ENCODE results near the gene RSL24D1.
"Not testable (repeated sequence)": the region's sequence is repeated elsewhere in the genome, so short reads cannot be mapped to it uniquely, and the experiment has no call there.

Gene RSL24D1

DNA sequence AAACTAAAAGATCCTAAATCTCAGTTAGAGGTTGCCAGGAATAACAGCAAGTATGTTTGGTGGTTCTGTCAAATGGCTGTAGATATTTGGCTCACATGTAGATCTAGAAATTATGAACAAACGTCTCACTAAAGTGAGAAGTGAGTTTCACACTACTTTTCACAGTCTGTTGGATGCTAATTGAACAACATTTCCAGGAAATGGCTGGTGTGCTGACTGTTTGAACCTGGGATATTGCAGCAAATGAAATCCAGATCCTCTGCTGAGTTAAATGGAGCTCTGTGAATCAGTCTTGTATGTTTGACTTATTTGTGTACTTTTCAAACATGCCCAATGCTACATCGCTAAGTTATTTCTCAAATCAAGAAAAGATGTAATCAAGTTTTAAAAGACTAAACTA, 21.3 kb upstream of the RSL24D1 start:
- peak; percentile 14 for DNase-seq (ENCODE audit: low read depth)

DNA sequence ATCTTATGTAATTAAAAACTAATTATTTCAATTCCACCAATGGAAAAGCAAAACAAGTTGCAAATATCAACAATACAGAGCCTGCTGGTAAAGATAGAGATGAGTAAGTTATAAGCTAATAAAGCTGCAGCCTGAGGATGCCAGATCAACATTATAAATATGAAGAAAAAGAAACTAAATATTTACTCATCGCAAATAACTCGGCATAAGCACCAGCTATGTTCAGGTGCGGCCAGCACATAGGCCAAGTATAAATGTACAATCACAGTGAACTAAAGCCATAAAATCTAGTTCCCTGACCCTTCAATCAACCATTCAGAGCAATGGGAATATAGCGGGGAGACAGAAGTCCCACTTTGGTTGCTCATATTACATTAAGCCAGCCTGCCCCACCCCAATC, 7.7 kb upstream of the RSL24D1 start:
- DNase-seq (ENCODE audit: low read depth) = no peak

- no peak for DNase-seq (ENCODE audit: low read depth)
Measured at GRCh38 chr15:55202206-55202605, 5.5 kb upstream of the RSL24D1 start.

DNA sequence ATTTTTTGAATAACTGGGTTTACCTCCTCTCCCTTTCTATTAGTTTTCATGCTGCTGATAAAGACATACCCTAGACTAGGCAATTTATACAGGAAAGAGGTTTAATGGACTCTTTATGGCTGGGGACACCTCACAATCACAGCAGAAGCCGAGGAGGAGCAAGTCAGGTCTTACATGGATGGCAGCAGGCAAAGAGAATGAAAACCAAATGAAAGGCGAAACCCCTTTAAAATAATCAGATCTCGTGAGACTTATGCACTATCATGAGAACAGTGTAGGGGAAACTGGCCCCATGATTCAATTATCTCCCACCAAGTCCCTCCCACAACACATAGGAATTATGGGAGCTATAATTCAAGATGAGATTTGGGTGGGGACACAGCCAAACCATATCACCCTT, 2.0 kb upstream of the RSL24D1 start:
- DNase-seq (ENCODE audit: low read depth) = no peak

- no peak for DNase-seq (ENCODE audit: low read depth)
Measured at GRCh38 chr15:55197719-55198118, 978 bp upstream of the RSL24D1 start.

GRCh38 chr15:55197362-55197705, 593 bp upstream of the RSL24D1 start:
- DNase-seq (ENCODE audit: low read depth) = no peak

- no peak for DNase-seq (ENCODE audit: low read depth)
Measured at GRCh38 chr15:55195996-55196395, 745 bp downstream of the RSL24D1 start.

DNA sequence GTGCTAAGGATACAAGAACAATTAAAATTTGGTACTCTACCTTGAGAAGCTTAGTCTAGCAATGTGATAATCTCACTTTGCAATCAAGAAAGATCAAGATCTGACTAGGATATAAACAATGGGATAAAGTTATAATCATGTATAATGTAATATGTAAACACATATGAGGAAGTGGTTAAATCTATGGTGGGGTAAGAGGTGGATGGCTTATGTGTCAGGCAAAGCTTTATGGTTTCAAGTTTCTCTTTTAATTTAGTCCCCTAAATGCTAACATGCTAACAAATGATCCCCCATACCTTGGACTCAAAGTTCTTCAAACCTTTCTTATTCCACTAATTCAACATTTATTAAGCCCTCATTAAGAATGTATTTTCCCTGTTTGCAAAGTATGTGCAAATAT, 2.5 kb downstream of the RSL24D1 start:
- no peak for DNase-seq (ENCODE audit: low read depth)

- DNase-seq (ENCODE audit: low read depth) = no peak
Measured at GRCh38 chr15:55186331-55186730, 10.4 kb downstream of the RSL24D1 start.

DNA sequence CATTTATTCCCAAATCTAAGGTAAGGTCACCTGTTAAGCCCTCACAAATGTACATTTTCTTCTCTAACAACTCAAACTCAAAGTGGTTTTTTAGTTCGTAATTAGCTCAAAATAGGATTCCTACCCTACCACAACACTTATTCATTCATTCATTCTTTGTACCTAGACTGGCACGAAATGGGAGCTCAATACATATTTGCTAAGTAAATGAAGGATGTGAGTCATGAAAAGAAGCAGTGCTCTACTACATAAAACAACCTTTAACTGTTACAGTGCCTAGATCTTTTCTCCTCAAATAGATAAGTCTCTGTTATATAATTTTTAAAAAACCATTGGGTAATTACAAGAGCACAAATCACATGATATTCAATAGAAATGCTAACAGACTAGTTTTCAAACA, 13.1 kb downstream of the RSL24D1 start:
- DNase-seq (ENCODE audit: low read depth) = no peak

GRCh38 chr15:55179141-55179540, 17.6 kb downstream of the RSL24D1 start:
- no peak for DNase-seq (ENCODE audit: low read depth)

- DNase-seq (ENCODE audit: low read depth) = no peak
Measured at GRCh38 chr15:55170361-55170760, 26.4 kb downstream of the RSL24D1 start.

GRCh38 chr15:55168350-55168974, 28.3 kb downstream of the RSL24D1 start:
- DNase-seq (ENCODE audit: low read depth) = peak; percentile 66

GRCh38 chr15:55164284-55164683, 32.5 kb downstream of the RSL24D1 start:
- no peak for DNase-seq (ENCODE audit: low read depth)

- DNase-seq (ENCODE audit: low read depth) = no peak
Measured at GRCh38 chr15:55151631-55152030, 45.1 kb downstream of the RSL24D1 start.

DNA sequence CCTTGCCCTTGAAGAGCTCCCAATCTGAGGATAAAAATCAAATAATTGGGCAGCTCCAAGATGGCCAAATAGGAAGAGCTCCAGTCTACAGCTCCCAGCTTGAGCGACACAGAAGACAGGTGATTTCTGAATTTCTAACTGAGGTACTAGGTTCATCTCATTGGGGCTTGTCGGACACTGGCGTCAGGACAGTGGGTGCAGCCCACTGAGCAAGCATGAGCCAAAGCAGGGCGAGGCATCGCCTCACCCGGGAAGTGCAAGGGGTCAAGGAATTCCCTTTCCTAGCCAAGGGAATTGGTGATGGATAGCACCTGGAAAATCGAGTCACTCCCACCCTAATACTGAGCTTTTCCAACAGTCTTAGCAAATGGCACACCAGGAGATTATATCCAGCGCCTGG, 53.6 kb downstream of the RSL24D1 start:
- DNase-seq (ENCODE audit: low read depth) = not testable (repeated sequence)

- DNase-seq (ENCODE audit: low read depth) = no peak
Measured at GRCh38 chr15:55133972-55134371, 62.8 kb downstream of the RSL24D1 start.

GRCh38 chr15:55132672-55133071, 64.1 kb downstream of the RSL24D1 start:
- no peak for DNase-seq (ENCODE audit: low read depth)

Measured in fibroblast of the conjunctiva (primary cell).